Upper lobe of right lung (tissue), 1 donor: ENCODE measurements around the gene ELL. TPM values are rescaled to one million over a fixed set of nuclear protein-coding genes. Genes with fewer than 3 reads are reported as not detected.

Experiments used
- ATAC-seq: fragments of 200-7000 bp; cut with Tn5 transposase; one replicate; pipeline ENCODE4 v1.9.1; 2020; ENCODE audit warnings: mild to moderate bottlenecking, moderate library complexity
- DNase-seq: peaks from one replicate; pipeline ENCODE4 v3.0.0-alpha.2; 2020
- H3K27ac ChIP-seq: fragments of 200-600 bp; one replicate; pipeline ENCODE4 v1.8.0; 2022
- H3K27me3 ChIP-seq: fragments of 200-600 bp; one replicate; pipeline ENCODE4 v1.8.0; 2022; ENCODE audit warnings: mild to moderate bottlenecking
- H3K36me3 ChIP-seq: fragments of 200-600 bp; one replicate; pipeline ENCODE4 v1.8.0; 2022
- H3K4me1 ChIP-seq: fragments of 200-600 bp; one replicate; pipeline ENCODE4 v1.8.0; 2022
- H3K4me3 ChIP-seq: fragments of 200-600 bp; one replicate; pipeline ENCODE4 v1.8.0; 2022; ENCODE audit warnings: mild to moderate bottlenecking
- H3K9me3 ChIP-seq: fragments of 200-600 bp; one replicate; pipeline ENCODE4 v1.8.0; 2022
- intact Hi-C: fragments of 100-400 bp; cut with DNase I; formaldehyde crosslinking; loops from one replicate; pipeline ENCODE4 v1.11.0; 2022
- total RNA-seq: library from RNA; stranded (reverse); fragmentation: NEBNext Ultra II Directional; extraction: Animal tissue kit (Norgen Biotek cat#: 25700); gene quantifications from one replicate; pipeline ENCODE4 v1.2.1, GENCODE V29; 2021
- TF ChIP-seq, protein P1 (sequence below): fragments of 200-600 bp; IDR thresholded peaks from one replicate; pipeline ENCODE4 v1.8.0; 2022; ENCODE audit warnings: antibody characterized with exemption
- donor health status: DM: no; HTN: yes; CAD: no; lungs with severe emphysema.

Gene ELL
- total RNA-seq, 1 donor from 2014 or later = 17.7 TPM

DNA sequence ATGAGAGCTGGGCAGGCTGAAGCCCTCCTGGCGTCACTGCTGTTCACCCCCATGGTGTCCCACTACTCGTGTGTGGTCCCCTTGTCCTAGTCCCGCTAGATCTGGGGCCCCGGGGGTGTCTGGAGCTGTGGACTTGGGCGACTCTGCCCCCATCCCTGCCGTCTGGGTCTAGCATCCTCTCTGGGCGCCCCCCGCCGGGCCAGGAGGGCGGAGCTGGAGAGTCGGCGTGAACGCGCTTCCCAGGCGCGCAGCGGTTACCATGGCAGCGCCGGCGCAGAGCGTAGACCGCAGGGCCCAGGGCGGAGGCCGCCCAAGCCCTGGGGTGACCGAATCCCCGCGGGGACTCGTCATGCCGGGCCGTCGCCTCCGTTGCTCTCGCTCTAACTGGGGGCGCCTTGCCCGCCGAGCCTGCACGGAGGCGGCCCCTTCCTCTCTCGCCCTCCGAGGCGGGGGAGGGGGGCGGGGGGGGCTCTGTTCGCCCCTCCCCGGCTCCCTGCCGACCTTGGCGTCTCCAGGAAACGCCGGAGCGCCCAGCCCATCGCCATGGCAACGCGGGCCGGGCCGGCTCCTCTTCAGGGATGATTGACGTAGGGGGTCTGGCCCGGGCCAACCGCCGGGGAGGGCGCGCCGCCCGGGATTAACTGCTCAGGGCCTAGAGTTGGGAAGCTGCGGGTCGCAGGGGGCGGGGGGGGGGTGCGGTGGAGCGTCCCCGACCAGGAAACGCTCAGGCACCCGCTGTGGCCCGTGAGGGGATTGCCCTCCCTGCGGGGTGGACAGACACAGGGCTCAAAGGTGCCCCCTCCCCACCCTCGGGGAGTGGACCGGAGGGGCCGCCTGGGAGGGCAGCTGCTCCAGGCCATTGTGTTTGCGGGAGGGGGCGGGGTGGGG is 92.8 kb downstream of the ELL start:
- Histone ChIP-seq H3K27ac (peak overlapping the region; percentile 63), H3K4me1 (peaks cover 30% of the 10 kb centered on the region), H3K4me3 (peak overlapping the region; percentile 44), H3K36me3 (no peaks in the 10 kb centered on the region), H3K9me3 (no peaks in the 10 kb centered on the region), H3K27me3 (no peaks in the 10 kb centered on the region)
- DNase-seq (peak; percentile 84), ATAC-seq (peak; percentile 69)
- TF ChIP-seq, protein P1, sequence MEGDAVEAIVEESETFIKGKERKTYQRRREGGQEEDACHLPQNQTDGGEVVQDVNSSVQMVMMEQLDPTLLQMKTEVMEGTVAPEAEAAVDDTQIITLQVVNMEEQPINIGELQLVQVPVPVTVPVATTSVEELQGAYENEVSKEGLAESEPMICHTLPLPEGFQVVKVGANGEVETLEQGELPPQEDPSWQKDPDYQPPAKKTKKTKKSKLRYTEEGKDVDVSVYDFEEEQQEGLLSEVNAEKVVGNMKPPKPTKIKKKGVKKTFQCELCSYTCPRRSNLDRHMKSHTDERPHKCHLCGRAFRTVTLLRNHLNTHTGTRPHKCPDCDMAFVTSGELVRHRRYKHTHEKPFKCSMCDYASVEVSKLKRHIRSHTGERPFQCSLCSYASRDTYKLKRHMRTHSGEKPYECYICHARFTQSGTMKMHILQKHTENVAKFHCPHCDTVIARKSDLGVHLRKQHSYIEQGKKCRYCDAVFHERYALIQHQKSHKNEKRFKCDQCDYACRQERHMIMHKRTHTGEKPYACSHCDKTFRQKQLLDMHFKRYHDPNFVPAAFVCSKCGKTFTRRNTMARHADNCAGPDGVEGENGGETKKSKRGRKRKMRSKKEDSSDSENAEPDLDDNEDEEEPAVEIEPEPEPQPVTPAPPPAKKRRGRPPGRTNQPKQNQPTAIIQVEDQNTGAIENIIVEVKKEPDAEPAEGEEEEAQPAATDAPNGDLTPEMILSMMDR = no peak
- intact Hi-C loops = no loop called here

DNA sequence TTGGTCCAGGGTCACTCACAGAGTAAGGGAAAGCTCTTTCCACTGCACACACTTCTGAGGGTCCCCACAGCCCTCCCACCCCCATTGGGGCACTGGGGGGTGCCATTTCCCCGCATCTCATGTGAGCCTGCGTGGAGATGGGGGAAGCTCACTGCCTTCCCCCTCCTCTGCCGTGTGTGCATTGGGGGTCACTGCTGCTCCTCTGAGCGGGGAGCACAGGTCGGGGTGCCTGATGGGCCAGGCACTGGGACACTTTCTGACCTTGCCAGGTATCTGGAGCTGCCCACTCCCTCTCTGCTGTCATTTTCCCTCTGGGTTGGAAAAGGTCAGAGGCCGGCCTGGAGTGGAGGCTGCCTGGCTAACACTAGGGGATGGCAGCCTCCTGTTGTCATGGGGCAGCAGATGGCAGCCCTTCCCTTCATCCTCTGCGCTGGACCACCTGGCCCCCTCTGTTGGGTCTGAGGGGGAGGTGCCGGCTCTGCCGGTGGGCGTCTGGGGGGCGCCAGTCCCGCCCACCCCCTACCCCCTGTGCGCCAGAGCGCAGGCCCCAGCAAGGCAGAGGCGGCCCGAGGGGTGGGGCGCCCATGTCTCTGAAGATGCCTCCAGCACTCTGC is 93.6 kb downstream of the ELL start:
- DNase-seq (no peak), ATAC-seq (no peak)
- TF ChIP-seq, protein P1 = no peak
- peaks cover 30% of the 10 kb centered on the region for H3K4me1 ChIP-seq
- no peaks in the 10 kb centered on the region for H3K36me3 ChIP-seq
- intact Hi-C loops = no loop called here
- H3K27me3 ChIP-seq = no peaks in the 10 kb centered on the region
- no peak overlapping the region for H3K4me3 ChIP-seq
- no peaks in the 10 kb centered on the region for H3K9me3 ChIP-seq
- peak overlapping the region; percentile 63 for H3K27ac ChIP-seq

DNA sequence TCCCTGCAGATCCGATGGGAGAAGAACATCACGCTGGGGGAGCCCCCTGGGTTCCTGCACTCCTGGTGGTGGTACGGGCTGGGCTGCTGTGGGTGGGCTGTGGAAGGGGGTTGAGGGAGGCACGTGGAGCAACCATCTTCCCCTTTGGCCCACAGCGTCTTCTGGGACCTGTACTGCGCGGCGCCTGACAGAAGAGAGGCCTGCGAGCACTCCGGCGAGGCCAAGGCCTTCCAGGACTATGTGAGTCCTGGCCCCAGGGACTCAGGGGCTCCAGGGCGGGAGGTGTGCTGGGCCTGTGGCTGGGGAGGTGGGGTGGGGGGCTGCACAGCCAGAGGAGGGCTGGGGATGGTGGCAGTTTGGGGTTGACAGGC is 94.1 kb downstream of the ELL start:
- ATAC-seq (no peak), DNase-seq (no peak)
- Histone ChIP-seq H3K27me3 (no peaks in the 10 kb centered on the region), H3K4me1 (peaks cover 25% of the 10 kb centered on the region), H3K36me3 (no peaks in the 10 kb centered on the region), H3K27ac (no peak overlapping the region), H3K9me3 (no peaks in the 10 kb centered on the region), H3K4me3 (no peak overlapping the region)
- intact Hi-C loops = no loop called here
- TF ChIP-seq, protein P1 = no peak

DNA sequence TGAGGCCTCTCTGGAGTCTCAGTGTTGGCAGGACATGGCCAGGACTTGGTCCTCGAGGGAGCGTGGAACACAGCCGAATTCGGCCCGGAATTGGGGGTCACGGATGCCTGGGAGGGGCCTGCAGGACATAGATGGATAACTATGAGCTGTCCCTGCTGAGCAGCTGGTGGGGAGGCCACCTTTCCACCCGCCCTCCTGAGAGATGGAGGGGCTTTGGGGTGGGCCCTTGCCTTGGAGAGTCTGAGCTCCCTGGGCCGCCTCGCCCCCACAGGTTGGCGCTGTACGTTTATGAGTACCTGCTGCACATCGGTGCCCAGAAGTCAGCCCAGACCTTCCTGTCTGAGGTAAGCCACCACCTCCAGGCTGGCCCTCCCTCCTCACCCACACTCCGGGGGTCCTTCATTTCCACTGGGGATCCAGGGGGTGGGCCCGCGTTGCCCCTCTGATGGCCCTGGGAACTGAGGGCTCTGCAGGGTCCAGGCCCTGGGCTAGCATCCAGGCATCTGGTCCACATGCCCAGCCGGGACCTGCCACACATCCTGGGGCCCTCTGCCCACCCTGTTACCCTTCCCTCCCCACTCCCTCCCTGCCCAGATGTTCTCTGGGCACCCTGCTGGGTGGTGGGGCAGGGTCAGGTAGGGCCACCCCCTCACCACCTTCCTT is 94.7 kb downstream of the ELL start:
- no peak for DNase-seq
- no peak for ATAC-seq
- Histone ChIP-seq H3K27me3 (no peaks in the 10 kb centered on the region), H3K4me1 (peaks cover 25% of the 10 kb centered on the region), H3K27ac (no peak overlapping the region), H3K36me3 (no peaks in the 10 kb centered on the region), H3K9me3 (no peaks in the 10 kb centered on the region), H3K4me3 (no peak overlapping the region)
- TF ChIP-seq, protein P1 = no peak
- intact Hi-C loops = no loop called here

DNA sequence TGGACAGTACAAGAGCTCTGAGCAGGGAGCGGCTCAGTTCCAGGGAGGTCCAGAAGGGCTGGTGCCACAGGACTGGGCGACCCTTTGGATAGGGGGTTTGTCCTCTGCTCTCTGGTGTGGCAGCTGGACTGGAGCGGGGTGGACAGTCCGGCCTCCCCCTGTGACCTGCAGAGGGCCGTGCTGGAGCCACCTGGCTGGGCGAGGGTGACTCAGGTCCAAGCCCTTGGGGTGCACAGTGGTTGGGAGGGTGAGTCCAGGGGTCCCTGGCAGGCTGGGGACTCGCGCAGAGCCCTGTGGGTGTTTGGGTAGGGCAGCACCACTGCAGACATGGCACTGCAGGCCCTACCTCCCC is 95.5 kb downstream of the ELL start:
- no peak overlapping the region for H3K4me3 ChIP-seq
- no peak for DNase-seq

More for the DNA sequence above, 95.5 kb downstream of the ELL start:
- no peak for ATAC-seq
- no peaks in the 10 kb centered on the region for H3K9me3 ChIP-seq
- H3K27me3 ChIP-seq = no peaks in the 10 kb centered on the region
- peaks cover 27% of the 10 kb centered on the region for H3K4me1 ChIP-seq
- no peak overlapping the region for H3K27ac ChIP-seq
- intact Hi-C loops = no loop called here
- TF ChIP-seq, protein P1 = no peak
- H3K36me3 ChIP-seq = no peaks in the 10 kb centered on the region
